ENCODE data around the gene TMEM121.

DNA sequence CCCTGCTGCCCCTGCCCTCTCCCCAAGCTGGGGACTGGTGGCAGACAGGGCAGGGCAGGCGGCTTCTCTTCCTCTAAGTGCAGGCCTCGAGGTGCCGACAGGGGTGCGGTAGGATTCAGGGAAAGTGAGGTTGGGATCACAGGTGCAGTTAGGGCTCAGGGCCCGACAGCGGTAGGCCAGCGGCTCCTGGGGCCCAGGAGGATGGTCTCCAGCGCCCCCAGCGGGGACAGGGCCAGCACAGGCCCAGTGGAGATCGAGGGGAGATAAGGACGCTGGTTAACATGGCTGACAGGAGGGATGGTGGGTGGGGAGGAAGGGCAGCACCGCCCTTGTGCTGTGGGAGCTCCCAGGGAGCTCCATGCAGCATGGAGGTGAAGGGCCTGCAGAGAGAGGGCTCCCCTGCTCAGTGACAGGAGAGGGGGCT lies 40.6 kb upstream of the TMEM121 start:
- TF ChIP-seq, protein P1, sequence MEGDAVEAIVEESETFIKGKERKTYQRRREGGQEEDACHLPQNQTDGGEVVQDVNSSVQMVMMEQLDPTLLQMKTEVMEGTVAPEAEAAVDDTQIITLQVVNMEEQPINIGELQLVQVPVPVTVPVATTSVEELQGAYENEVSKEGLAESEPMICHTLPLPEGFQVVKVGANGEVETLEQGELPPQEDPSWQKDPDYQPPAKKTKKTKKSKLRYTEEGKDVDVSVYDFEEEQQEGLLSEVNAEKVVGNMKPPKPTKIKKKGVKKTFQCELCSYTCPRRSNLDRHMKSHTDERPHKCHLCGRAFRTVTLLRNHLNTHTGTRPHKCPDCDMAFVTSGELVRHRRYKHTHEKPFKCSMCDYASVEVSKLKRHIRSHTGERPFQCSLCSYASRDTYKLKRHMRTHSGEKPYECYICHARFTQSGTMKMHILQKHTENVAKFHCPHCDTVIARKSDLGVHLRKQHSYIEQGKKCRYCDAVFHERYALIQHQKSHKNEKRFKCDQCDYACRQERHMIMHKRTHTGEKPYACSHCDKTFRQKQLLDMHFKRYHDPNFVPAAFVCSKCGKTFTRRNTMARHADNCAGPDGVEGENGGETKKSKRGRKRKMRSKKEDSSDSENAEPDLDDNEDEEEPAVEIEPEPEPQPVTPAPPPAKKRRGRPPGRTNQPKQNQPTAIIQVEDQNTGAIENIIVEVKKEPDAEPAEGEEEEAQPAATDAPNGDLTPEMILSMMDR (conservative IDR thresholded peaks at IDR 0.05): no peak
- no peak for TF ChIP-seq EZH2 (IDR thresholded peaks at IDR 0.05; ENCODE audit: low read depth)
